ENCODE data around the gene OR2V1.

- TF ChIP-seq CTCF (conservative IDR thresholded peaks at IDR 0.05; ENCODE audit: low read depth, low read length) (no peak), MAFK (IDR thresholded peaks at IDR 0.05; ENCODE audit: low read depth, low read length) (no peak), POLR2A (IDR thresholded peaks at IDR 0.05; ENCODE audit: low read depth, low read length) (no peak), MAZ (IDR thresholded peaks at IDR 0.05; ENCODE audit: borderline replicate concordance, low read depth, low read length) (no peak), MXI1 (IDR thresholded peaks at IDR 0.05; ENCODE audit: borderline replicate concordance, low read depth, low read length) (no peak)
These were observed 11.9 kb downstream of the OR2V1 start for GRCh38 chr5:181119105-181119504.
